PC-3 (cell line): ENCODE data around the gene PNO1. TPM values are rescaled to one million over a fixed set of nuclear protein-coding genes. Genes with fewer than 3 reads are reported as not detected.

Experiments used
- ATAC-seq: fragments of 200-7000 bp; cut with Tn5 transposase; 2 replicates; pipeline ENCODE4 v1.9.1; 2020; ENCODE audit warnings: mild to moderate bottlenecking, moderate library complexity
- BruUV-seq: library from RNA; stranded (reverse); fragments of 400-500 nt; replicated peaks from 2 replicates; lab custom pipeline; 2021; lab: Mats Ljungman, UMichigan
- CTCF ChIA-PET: fragments of 300-600 bp; sonication (Branson Sonifier 250); formaldehyde crosslinking; loops from one replicate; lab custom pipeline; 2022; ENCODE audit warnings: antibody characterized with exemption; lab: Charles Lee
- POLR2A ChIA-PET: fragments of 300-600 bp; sonication (Branson Sonifier 250); formaldehyde crosslinking; loops from one replicate; lab custom pipeline; 2022; ENCODE audit warnings: antibody characterized with exemption; ENCODE audit not compliant: unreplicated experiment; lab: Charles Lee
- DNase-seq: peaks from one replicate; pipeline ENCODE4 v3.0.0-alpha.2; 2015
- H2AFZ ChIP-seq: fragments of 300-600 bp; sonication (generic); 2 replicates; pipeline ENCODE4 v1.6.0; 2016; ENCODE audit warnings: antibody characterized with exemption, low read length
- H3F3A ChIP-seq: fragments of 300-600 bp; sonication (generic); one replicate; pipeline ENCODE4 v1.6.0; 2017; ENCODE audit warnings: antibody characterized with exemption, low read length, control low read depth, mild to moderate bottlenecking; ENCODE audit not compliant: unreplicated experiment
- H3K27ac ChIP-seq: fragments of 300-600 bp; sonication (generic); 2 replicates; pipeline ENCODE4 v1.5.1; 2016; ENCODE audit warnings: mild to moderate bottlenecking, low read length
- H3K27me3 ChIP-seq: fragments of 300-600 bp; sonication (generic); 2 replicates; pipeline ENCODE4 v1.6.1; 2016; ENCODE audit warnings: low read length, mixed read lengths
- H3K36me3 ChIP-seq: fragments of 300-600 bp; sonication (generic); 2 replicates; pipeline ENCODE4 v1.6.1; 2016; ENCODE audit warnings: low read depth, mixed run types, low read length, mixed read lengths
- H3K4me1 ChIP-seq: fragments of 300-600 bp; sonication (generic); 2 replicates; pipeline ENCODE4 v1.5.1; 2016; ENCODE audit warnings: low read length; ENCODE audit not compliant: insufficient read depth
- H3K4me2 ChIP-seq: fragments of 300-600 bp; sonication (generic); 2 replicates; pipeline ENCODE4 v1.6.0; 2016; ENCODE audit warnings: low read length
- H3K4me3 ChIP-seq: fragments of 300-600 bp; sonication (generic); 2 replicates; pipeline ENCODE4 v1.5.1; 2016; ENCODE audit warnings: mild to moderate bottlenecking, low read length, mixed read lengths
- H3K79me2 ChIP-seq: fragments of 300-600 bp; sonication (generic); 2 replicates; pipeline ENCODE4 v1.6.1; 2017; ENCODE audit warnings: low read length, mixed read lengths
- H3K9ac ChIP-seq: fragments of 300-600 bp; sonication (generic); 2 replicates; pipeline ENCODE4 v1.6.0; 2016; ENCODE audit warnings: mild to moderate bottlenecking, low read length
- H3K9me2 ChIP-seq: fragments of 300-600 bp; sonication (generic); replicated peaks from 2 replicates; pipeline ENCODE4 v1.6.1; 2016; ENCODE audit warnings: mixed run types, low read length, mixed read lengths
- H3K9me3 ChIP-seq: fragments of 300-600 bp; sonication (generic); 2 replicates; pipeline ENCODE4 v1.6.1; 2016; ENCODE audit warnings: low read length, mixed read lengths
- H4K20me1 ChIP-seq: fragments of 300-600 bp; sonication (generic); 2 replicates; pipeline ENCODE4 v1.6.1; 2016; ENCODE audit warnings: low read length, mixed read lengths
- EZH2 ChIP-seq: fragments of 300-600 bp; sonication (generic); IDR thresholded peaks from one replicate; pipeline ENCODE4 v1.6.1; 2017; ENCODE audit warnings: antibody characterized with exemption, mild to moderate bottlenecking, low read length; ENCODE audit not compliant: unreplicated experiment
- EZH2phosphoT487 ChIP-seq: fragments of 300-600 bp; sonication (generic); IDR thresholded peaks from 2 replicates; pipeline ENCODE4 v1.6.1; 2018; ENCODE audit warnings: mild to moderate bottlenecking, antibody characterized with exemption, low read length, borderline replicate concordance
- intact Hi-C: fragments of 100-400 bp; cut with micrococcal nuclease; formaldehyde crosslinking; loops from 2 replicates; pipeline ENCODE4 v1.9.0; 2023
- total RNA-seq: library from RNA; depleted of rRNA; stranded (reverse); fragments of >200 nt; gene quantifications from 2 replicates; pipeline ENCODE4 v1.2.3, GENCODE V29; 2014
- TF ChIP-seq, protein P1 (sequence below): fragments of 300-600 bp; sonication (generic); conservative IDR thresholded peaks from 2 replicates; pipeline ENCODE4 v1.5.1; 2017; ENCODE audit warnings: antibody characterized with exemption, low read depth, mild to moderate bottlenecking, low read length

The PNO1 gene
- total RNA-seq, 1 experiment from 2014 or later = 50.8 TPM

DNA sequence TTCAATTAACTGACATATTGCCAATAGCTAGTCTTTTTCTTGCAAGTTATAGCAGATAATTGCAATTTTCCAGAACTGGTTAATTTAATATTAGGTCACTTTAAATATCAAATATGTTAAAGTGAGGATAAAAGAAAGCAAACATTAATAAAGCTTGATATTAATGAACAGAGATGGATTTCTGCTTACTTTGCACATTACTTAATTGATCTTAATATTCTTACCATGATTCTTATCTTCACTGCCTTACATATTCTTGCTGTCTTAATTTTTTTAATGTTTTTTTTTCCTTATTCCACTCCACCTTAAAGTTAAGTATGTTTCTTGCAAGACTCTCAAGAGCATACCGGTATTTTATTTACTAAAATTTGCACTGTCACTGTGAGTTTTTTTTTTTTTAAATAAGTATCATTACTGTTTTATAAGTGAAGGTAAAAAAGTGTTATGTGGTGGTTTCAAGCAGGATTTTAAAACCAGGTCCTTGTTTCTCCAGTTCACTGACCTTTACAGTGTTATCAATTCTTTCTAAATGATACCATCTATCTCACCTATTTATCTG is 60.7 kb downstream of the PNO1 start:
- H3K9ac ChIP-seq = no peak overlapping the region
- peaks cover 15% of the 10 kb centered on the region; the same call in 1 of the 2 replicates for H4K20me1 ChIP-seq
- H3K79me2 ChIP-seq = peaks cover 98% of the 10 kb centered on the region
- H3K27ac ChIP-seq = no peak overlapping the region
- H3K9me3 ChIP-seq = no peaks in the 10 kb centered on the region
- no peak overlapping the region for H2AFZ ChIP-seq
- no peak overlapping the region for H3K4me3 ChIP-seq
- H3K36me3 ChIP-seq = 0 out of 2 replicates have a peak, but pooled peaks cover 5% of the 10 kb centered on the region
- intact Hi-C loops = no loop called here
- no peaks in the 10 kb centered on the region for H3F3A ChIP-seq
- ATAC-seq (no peak), DNase-seq (no peak)
- H3K9me2 ChIP-seq = no peaks in the 10 kb centered on the region
- TF ChIP-seq, protein P1, sequence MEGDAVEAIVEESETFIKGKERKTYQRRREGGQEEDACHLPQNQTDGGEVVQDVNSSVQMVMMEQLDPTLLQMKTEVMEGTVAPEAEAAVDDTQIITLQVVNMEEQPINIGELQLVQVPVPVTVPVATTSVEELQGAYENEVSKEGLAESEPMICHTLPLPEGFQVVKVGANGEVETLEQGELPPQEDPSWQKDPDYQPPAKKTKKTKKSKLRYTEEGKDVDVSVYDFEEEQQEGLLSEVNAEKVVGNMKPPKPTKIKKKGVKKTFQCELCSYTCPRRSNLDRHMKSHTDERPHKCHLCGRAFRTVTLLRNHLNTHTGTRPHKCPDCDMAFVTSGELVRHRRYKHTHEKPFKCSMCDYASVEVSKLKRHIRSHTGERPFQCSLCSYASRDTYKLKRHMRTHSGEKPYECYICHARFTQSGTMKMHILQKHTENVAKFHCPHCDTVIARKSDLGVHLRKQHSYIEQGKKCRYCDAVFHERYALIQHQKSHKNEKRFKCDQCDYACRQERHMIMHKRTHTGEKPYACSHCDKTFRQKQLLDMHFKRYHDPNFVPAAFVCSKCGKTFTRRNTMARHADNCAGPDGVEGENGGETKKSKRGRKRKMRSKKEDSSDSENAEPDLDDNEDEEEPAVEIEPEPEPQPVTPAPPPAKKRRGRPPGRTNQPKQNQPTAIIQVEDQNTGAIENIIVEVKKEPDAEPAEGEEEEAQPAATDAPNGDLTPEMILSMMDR = no peak
- H3K27me3 ChIP-seq = no peaks in the 10 kb centered on the region
- H3K4me2 ChIP-seq = no peak overlapping the region
- ChIA-PET CTCF (no interaction called here), POLR2A (no interaction called here)
- BruUV-seq = no TSS peak
- H3K4me1 ChIP-seq = no peaks in the 10 kb centered on the region

DNA sequence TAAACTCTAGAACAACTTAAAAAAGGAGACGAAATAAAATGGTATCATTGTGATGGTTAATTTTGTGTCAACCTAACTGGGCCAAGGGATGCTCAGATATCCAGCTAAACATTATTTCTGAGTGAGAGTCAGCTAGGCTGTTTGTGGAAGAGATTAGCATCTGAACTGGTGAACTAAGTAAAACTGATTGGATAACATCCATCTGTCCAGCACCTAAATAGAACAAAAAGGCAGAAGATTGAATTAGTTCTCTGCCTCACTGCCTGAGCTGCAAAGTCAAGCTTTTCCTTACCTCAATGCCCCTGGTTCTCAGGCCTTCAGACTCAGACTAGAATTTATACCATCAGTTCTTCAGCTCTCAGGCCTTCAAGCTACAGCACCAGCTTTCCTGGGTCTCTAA is 64.6 kb downstream of the PNO1 start:
- DNase-seq = no peak
- Histone ChIP-seq H3K79me2 (peaks cover 100% of the 10 kb centered on the region), H3K9ac (no peak overlapping the region), H3K4me3 (no peak overlapping the region), H3K9me3 (no peaks in the 10 kb centered on the region), H3K27me3 (no peaks in the 10 kb centered on the region), H3K4me2 (no peak overlapping the region), H3K27ac (no peak overlapping the region), H4K20me1 (no peaks in the 10 kb centered on the region), H3K36me3 (no peaks in the 10 kb centered on the region), H3K9me2 (no peaks in the 10 kb centered on the region), H2AFZ (no peak overlapping the region), H3F3A (no peaks in the 10 kb centered on the region), H3K4me1 (no peaks in the 10 kb centered on the region)
- TF ChIP-seq EZH2 = no peak
- TF ChIP-seq, protein P1 = no peak
- no peak for TF ChIP-seq EZH2phosphoT487
- intact Hi-C loops = no loop called here
- POLR2A ChIA-PET = no interaction called here
- CTCF ChIA-PET = no interaction called here
- no TSS peak for BruUV-seq
- ATAC-seq = no peak

DNA sequence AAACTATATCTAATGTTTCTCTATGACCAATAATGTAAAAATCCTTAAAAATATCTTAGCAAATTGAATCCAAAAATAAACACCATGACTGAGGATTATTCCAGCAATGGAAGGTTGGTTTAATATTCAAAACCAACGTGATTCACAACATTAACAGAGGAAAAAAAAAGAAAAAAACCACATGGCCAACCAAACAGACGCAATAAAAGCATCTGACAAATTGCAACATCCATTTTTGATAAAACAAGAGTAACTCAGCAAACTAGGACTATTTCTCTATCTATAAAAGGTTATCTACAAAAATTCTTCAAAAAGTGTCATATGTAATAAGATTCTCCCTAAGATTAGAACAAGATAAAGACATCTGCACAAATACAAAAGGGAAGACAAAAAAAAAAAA is 65.7 kb downstream of the PNO1 start:
- Histone ChIP-seq H2AFZ (no peak overlapping the region), H3K27me3 (no peaks in the 10 kb centered on the region), H3K4me2 (no peak overlapping the region), H3K9me2 (no peaks in the 10 kb centered on the region), H3K9ac (no peak overlapping the region), H3K79me2 (peaks cover 100% of the 10 kb centered on the region), H3K9me3 (no peaks in the 10 kb centered on the region), H4K20me1 (no peaks in the 10 kb centered on the region), H3K4me1 (no peaks in the 10 kb centered on the region), H3K36me3 (no peaks in the 10 kb centered on the region), H3K27ac (no peak overlapping the region), H3K4me3 (no peak overlapping the region), H3F3A (no peaks in the 10 kb centered on the region)
- ATAC-seq (no peak), DNase-seq (no peak)
- no TSS peak for BruUV-seq
- ChIA-PET CTCF (interaction anchor here (2.3 kb wide), 1 partner anchor 27 kb away, joined by 13 read pairs; no protein-coding TSS in a partner anchor), POLR2A (no interaction called here)
- no peak for TF ChIP-seq EZH2phosphoT487
- TF ChIP-seq, protein P1 = no peak
- no peak for TF ChIP-seq EZH2
- intact Hi-C loops = no loop called here
